ENCODE measurements around the gene TXNRD2. TPM values are rescaled to one million over a fixed set of nuclear protein-coding genes. Genes with fewer than 3 reads are reported as not detected.
A peak's percentile ranks its signal among the peaks of the same experiment; 100 is the strongest.

The TXNRD2 gene
- total and polyA plus RNA-seq, 2 donors from 2014 or later = 28.6 to 50.6 TPM

DNA sequence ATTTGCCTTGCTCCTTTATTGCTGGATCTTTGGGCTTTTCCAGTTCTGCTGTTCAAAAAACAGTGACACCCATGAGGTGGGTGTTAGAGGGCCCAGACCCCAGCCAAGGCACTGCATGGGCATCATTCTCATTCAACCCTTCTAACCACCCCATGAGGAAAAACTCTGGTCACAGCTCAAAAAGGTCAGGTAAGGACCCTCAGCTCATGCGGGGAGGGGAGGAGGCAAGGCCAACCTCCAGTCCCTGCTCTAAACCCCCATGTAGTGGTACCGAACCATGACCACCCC, 94.3 kb downstream of the TXNRD2 start:
- no peak for FAIRE-seq
- Histone ChIP-seq H3K27me3 (ENCODE audit: control insufficient read depth, insufficient read depth, low read length) (no peaks in the 10 kb centered on the region), H3K36me3 (ENCODE audit: control insufficient read depth in 2 of 3, insufficient read depth in 3 of 3, low read length in 3 of 3) (peaks cover 0 to 20% (median 0%) of the 10 kb centered on the region in 3 donors), H3K9me3 (ENCODE audit: control insufficient read depth in 2 of 3, insufficient read depth in 1 of 3, low read length in 3 of 3) (no peaks in the 10 kb centered on the region), H3K9ac (ENCODE audit: low read length in 3 of 3) (no peak overlapping the region), H3K4me1 (ENCODE audit: control insufficient read depth in 2 of 3, insufficient read depth in 2 of 3, low read depth in 1 of 3, low read length in 3 of 3) (peaks cover 0 to 16% (median 7%) of the 10 kb centered on the region in 3 donors), H3K4me3 (ENCODE audit: low read length in 3 of 3) (no peak overlapping the region), H3K27ac (ENCODE audit: low read depth in 2 of 2, low read length in 2 of 2) (no peak overlapping the region)
- intact Hi-C loops (cut with DNase I) = no loop called here
- TF ChIP-seq, protein P1, sequence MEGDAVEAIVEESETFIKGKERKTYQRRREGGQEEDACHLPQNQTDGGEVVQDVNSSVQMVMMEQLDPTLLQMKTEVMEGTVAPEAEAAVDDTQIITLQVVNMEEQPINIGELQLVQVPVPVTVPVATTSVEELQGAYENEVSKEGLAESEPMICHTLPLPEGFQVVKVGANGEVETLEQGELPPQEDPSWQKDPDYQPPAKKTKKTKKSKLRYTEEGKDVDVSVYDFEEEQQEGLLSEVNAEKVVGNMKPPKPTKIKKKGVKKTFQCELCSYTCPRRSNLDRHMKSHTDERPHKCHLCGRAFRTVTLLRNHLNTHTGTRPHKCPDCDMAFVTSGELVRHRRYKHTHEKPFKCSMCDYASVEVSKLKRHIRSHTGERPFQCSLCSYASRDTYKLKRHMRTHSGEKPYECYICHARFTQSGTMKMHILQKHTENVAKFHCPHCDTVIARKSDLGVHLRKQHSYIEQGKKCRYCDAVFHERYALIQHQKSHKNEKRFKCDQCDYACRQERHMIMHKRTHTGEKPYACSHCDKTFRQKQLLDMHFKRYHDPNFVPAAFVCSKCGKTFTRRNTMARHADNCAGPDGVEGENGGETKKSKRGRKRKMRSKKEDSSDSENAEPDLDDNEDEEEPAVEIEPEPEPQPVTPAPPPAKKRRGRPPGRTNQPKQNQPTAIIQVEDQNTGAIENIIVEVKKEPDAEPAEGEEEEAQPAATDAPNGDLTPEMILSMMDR (IDR thresholded peaks at IDR 0.05; ENCODE audit: borderline replicate concordance, extremely low read depth, insufficient read depth) = no peak
- no peak for DNase-seq

DNA sequence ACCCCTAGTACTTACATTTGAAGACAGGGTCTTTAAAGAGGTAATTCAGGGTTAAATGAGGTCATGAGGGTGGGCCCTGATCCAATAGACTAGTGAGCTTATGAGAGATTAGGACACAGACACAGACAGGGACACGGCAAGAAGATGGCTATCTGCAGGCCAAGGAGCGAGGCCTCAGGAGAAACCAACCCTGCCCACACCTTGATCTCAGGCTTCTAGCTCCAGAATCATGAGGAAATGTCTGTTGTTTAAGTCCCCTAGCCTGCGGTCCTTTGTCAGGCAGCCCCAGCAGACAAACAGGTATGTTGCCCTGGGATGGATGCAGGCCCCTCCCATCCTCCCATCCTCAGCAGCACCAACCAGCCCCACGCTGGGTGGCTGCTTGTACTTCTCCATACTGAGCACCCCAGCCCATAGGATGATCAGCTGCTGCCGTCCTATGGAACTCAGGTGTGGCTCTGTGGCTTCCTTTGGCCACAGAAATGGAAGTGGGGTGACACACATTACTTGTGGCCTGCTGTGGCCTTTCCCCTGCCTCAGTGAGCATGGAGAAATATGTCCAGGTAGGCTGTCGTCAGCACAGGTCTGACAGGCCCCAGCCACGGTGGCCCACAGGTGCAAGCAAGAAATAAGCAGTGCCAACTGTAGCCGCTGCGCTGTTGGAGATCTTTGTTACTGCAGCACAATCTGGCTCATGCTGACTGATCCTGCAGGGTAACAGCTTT, 94.8 kb downstream of the TXNRD2 start:
- no peak for FAIRE-seq

DNA sequence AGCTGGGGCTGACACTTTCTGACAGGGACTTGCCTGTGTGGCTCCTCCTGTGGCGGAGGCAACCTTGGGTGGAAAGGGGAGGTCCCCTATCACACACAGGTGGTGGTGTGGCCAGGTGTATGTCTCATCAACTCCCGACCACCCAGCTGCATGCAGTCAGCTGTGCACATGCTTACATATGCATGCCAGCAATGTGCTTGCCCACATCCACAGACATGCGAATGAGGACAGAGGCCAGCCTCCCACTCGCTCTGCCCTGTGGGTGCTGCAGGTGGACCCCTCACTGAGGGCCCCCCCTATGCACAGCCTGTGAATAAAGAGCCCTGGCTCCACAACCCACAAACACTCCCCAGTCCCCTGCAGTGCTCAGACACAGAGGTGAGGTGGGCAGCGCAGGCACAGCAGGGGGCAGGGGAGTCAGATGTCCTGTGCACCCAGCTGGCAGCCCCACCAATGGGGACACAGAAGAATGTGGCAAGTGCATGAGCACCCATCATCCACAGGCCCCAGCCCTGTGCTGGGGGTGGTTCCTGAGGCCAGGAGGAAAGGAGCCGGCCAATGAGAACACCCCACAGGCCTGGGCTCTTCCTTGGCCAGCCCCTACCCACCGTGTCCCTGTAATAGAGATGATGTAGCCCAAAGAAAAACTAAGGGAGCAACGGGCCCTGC, 96.4 kb downstream of the TXNRD2 start:
- Histone ChIP-seq H3K27ac (ENCODE audit: low read depth in 2 of 2, low read length in 2 of 2) (no peak overlapping the region), H3K36me3 (ENCODE audit: control insufficient read depth in 2 of 3, insufficient read depth in 3 of 3, low read length in 3 of 3) (peaks cover 0 to 2% (median 0%) of the 10 kb centered on the region in 3 donors), H3K9me3 (ENCODE audit: control insufficient read depth in 2 of 3, insufficient read depth in 1 of 3, low read length in 3 of 3) (no peaks in the 10 kb centered on the region), H3K4me1 (ENCODE audit: control insufficient read depth in 2 of 3, insufficient read depth in 2 of 3, low read depth in 1 of 3, low read length in 3 of 3) (peaks cover 0 to 11% (median 7%) of the 10 kb centered on the region in 3 donors), H3K27me3 (ENCODE audit: control insufficient read depth, insufficient read depth, low read length) (no peaks in the 10 kb centered on the region), H3K9ac (ENCODE audit: low read length in 3 of 3) (no peak overlapping the region), H3K4me3 (ENCODE audit: low read length in 3 of 3) (no peak overlapping the region)
- no peak for FAIRE-seq
- intact Hi-C loops (cut with DNase I) = no loop called here
- peak in 2 of 5 donors; percentile 34 to 57 for DNase-seq
- TF ChIP-seq, protein P1 (IDR thresholded peaks at IDR 0.05; ENCODE audit: borderline replicate concordance, extremely low read depth, insufficient read depth) = no peak

More for the DNA sequence above, 94.8 kb downstream of the TXNRD2 start:
- Histone ChIP-seq H3K4me1 (ENCODE audit: control insufficient read depth in 2 of 3, insufficient read depth in 2 of 3, low read depth in 1 of 3, low read length in 3 of 3) (peaks cover 0 to 14% (median 7%) of the 10 kb centered on the region in 3 donors), H3K27ac (ENCODE audit: low read depth in 2 of 2, low read length in 2 of 2) (no peak overlapping the region), H3K9ac (ENCODE audit: low read length in 3 of 3) (no peak overlapping the region), H3K9me3 (ENCODE audit: control insufficient read depth in 2 of 3, insufficient read depth in 1 of 3, low read length in 3 of 3) (no peaks in the 10 kb centered on the region), H3K36me3 (ENCODE audit: control insufficient read depth in 2 of 3, insufficient read depth in 3 of 3, low read length in 3 of 3) (peaks cover 0 to 15% (median 0%) of the 10 kb centered on the region in 3 donors), H3K4me3 (ENCODE audit: low read length in 3 of 3) (no peak overlapping the region), H3K27me3 (ENCODE audit: control insufficient read depth, insufficient read depth, low read length) (no peaks in the 10 kb centered on the region)
- DNase-seq = no peak
- intact Hi-C loops (cut with DNase I) = no loop called here
- TF ChIP-seq, protein P1 (IDR thresholded peaks at IDR 0.05; ENCODE audit: borderline replicate concordance, extremely low read depth, insufficient read depth) = no peak
